Natural killer cell (primary cell): ENCODE results near the gene ERVK3-1. TPM values are rescaled to one million over a fixed set of nuclear protein-coding genes. Genes with fewer than 3 reads are reported as not detected.

ENCODE experiments used
- ATAC-seq, 3 donors: fragments of 150-1000 bp in 2 of 3; fragments of 200-7000 bp in 1 of 3; cut with Tn5 transposase; 1 replicate in 1 of 3; 2 replicates in 2 of 3; pipeline ENCODE4 v1.10.0; 2021; ENCODE audit warnings: mild to moderate bottlenecking in 2 of 3, moderate library complexity in 2 of 3
- DNase-seq, 2 donors: peaks; one replicate each; pipeline versions ENCODE4 v3.0.0 to v3.0.0-alpha.2; 2013 to 2021; ENCODE audit warnings: mixed read lengths in 1 of 2
- H3K27ac ChIP-seq: one replicate; pipeline ENCODE4 v1.5.1; 2013; ENCODE audit warnings: mild to moderate bottlenecking, low read length
- H3K27me3 ChIP-seq: one replicate; pipeline ENCODE4 v1.6.1; 2013; ENCODE audit warnings: low read length; ENCODE audit not compliant: control insufficient read depth, insufficient read depth
- H3K36me3 ChIP-seq: one replicate; pipeline ENCODE4 v1.6.1; 2013; ENCODE audit warnings: low read length; ENCODE audit not compliant: control insufficient read depth, insufficient read depth
- H3K4me1 ChIP-seq: one replicate; pipeline ENCODE4 v1.6.1; 2013; ENCODE audit warnings: low read length; ENCODE audit not compliant: control insufficient read depth, insufficient read depth
- H3K4me3 ChIP-seq: one replicate; pipeline ENCODE4 v1.5.1; 2013; ENCODE audit warnings: low read length
- H3K9me3 ChIP-seq: one replicate; pipeline ENCODE4 v1.6.1; 2013; ENCODE audit warnings: low read length; ENCODE audit not compliant: control insufficient read depth, insufficient read depth
- H3K27ac Mint-ChIP-seq, 2 donors: one replicate each; pipeline ENCODE4 v1.8.0; 2022; ENCODE audit warnings: mild to moderate bottlenecking in 2 of 2, mixed read lengths in 2 of 2, moderate library complexity in 1 of 2
- H3K27me3 Mint-ChIP-seq, 2 donors: one replicate each; pipeline ENCODE4 v1.8.0; 2022; ENCODE audit warnings: low read depth in 2 of 2, mixed read lengths in 2 of 2
- H3K36me3 Mint-ChIP-seq: one replicate; pipeline ENCODE4 v1.8.0; 2022; ENCODE audit warnings: mixed read lengths
- H3K4me1 Mint-ChIP-seq, 2 donors: one replicate each; pipeline ENCODE4 v1.8.0; 2022; ENCODE audit warnings: mixed read lengths in 2 of 2
- H3K4me3 Mint-ChIP-seq: one replicate; pipeline ENCODE4 v1.8.0; 2022; ENCODE audit warnings: mild to moderate bottlenecking, moderate library complexity, mixed read lengths
- H3K9me3 Mint-ChIP-seq, 2 donors: one replicate each; pipeline ENCODE4 v1.8.0; 2022; ENCODE audit warnings: mixed read lengths in 2 of 2
- CTCF ChIP-seq: fragments of 200-600 bp; IDR thresholded peaks from one replicate; pipeline ENCODE4 v1.8.0; 2022; ENCODE audit warnings: antibody characterized with exemption
- WGBS: methylation state at CpG from one replicate; pipeline ENCODE4 v1.1.7; 2013; ENCODE audit warnings: missing lambda C conversion rate; ENCODE audit not compliant: insufficient coverage; 5-methylcytosine and 5-hydroxymethylcytosine counted together
- intact Hi-C: fragments of 100-400 bp; cut with micrococcal nuclease; formaldehyde crosslinking; loops from one replicate; pipeline ENCODE4 v1.14.2; 2022
- total RNA-seq, 4 donors: library from RNA; stranded (reverse); fragments of 120-200 nt in 1 of 4; gene quantifications; one replicate each; pipeline versions ENCODE4 v1.2.3 to v1.2.4, GENCODE V29; 2013 to 2022

ERVK3-1 gene
- total RNA-seq, 3 donors from 2014 or later (not counting 1 experiment from before 2014, with no cell fraction given), result 96.1 to 142 (median 119) TPM

- Mint-ChIP-seq H3K9me3 (no peaks in the 10 kb centered on the region), H3K4me3 (no peak overlapping the region), H3K36me3 (no peaks in the 10 kb centered on the region), H3K27me3 (no peaks in the 10 kb centered on the region), H3K27ac (no peak overlapping the region), H3K4me1 (no peaks in the 10 kb centered on the region)
- 70% methylated on average over 10 of the region's 10 CpGs for WGBS
- ATAC-seq (no peak), DNase-seq (peak in 1 of 2 donors; percentile 25)
- no peak for TF ChIP-seq CTCF
- H3K36me3 ChIP-seq, result no peaks in the 10 kb centered on the region
- H3K27ac ChIP-seq, result no peak overlapping the region
- no peak overlapping the region for H3K4me3 ChIP-seq
- H3K4me1 ChIP-seq, result peaks cover 29% of the 10 kb centered on the region
- H3K9me3 ChIP-seq, result no peaks in the 10 kb centered on the region
- no peaks in the 10 kb centered on the region for H3K27me3 ChIP-seq
- intact Hi-C loops, result loop anchor here (10.0 kb wide), 1 partner anchor 1924 kb away; the partner anchor contains the start of gene ZNF583
These were observed 23.8 kb downstream of the ERVK3-1 start for GRCh38 chr19:58328999-58329398.

DNA sequence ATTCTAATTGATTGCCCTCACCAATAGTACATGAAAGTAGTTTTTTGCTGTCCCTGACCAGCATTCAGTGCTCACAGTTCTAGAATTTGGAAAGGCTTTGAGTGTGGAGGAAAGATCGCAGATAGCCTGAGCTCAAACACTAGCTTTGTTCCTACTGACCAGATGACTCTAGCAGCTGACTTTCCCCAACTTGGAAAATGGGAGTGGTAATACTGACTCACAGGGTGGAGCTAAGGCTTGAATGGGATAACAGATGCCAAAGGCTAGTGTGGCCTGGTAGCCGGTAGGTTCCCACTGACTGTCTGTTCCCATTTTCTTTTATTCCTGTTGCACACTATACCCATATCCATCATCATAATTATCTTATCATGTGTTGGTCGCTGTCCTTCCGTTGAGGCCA, 25.3 kb downstream of the ERVK3-1 start:
- H3K4me3 ChIP-seq, result no peak overlapping the region
- H3K27me3 ChIP-seq, result no peaks in the 10 kb centered on the region
- H3K9me3 ChIP-seq, result no peaks in the 10 kb centered on the region
- Mint-ChIP-seq H3K27me3 (no peaks in the 10 kb centered on the region), H3K4me3 (no peak overlapping the region), H3K4me1 (no peaks in the 10 kb centered on the region), H3K9me3 (no peaks in the 10 kb centered on the region), H3K27ac (no peak overlapping the region), H3K36me3 (no peaks in the 10 kb centered on the region)
- intact Hi-C loops, result no loop called here
- no peak for TF ChIP-seq CTCF
- ATAC-seq (no peak), DNase-seq (no peak)
- H3K36me3 ChIP-seq, result peaks cover 2% of the 10 kb centered on the region
- H3K4me1 ChIP-seq, result peaks cover 25% of the 10 kb centered on the region
- H3K27ac ChIP-seq, result no peak overlapping the region
- WGBS, result 100% methylated on average over 4 of the region's 4 CpGs

DNA sequence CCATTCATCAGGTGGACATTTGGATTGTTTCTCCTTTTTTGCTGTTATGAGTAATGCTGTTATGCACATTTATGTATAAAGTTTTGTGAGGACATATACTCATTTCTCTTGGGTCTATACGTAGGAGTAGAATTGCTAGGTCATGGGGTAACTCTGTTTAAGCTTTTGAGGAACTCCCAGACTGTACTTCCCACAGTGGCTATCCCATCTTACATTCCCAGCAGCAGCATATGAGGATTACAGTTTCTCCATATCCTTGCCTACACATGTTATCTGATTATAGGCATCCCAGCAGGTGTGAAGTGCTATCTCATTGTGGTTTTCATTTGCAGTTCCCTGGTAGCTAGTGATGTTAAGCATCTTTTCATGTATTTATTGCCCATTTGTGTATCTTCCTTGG, 27.5 kb downstream of the ERVK3-1 start:
- Mint-ChIP-seq H3K36me3 (no peaks in the 10 kb centered on the region), H3K27ac (no peak overlapping the region), H3K27me3 (no peaks in the 10 kb centered on the region), H3K4me1 (no peaks in the 10 kb centered on the region), H3K4me3 (no peak overlapping the region), H3K9me3 (no peaks in the 10 kb centered on the region)
- peaks cover 2% of the 10 kb centered on the region for H3K36me3 ChIP-seq
- H3K9me3 ChIP-seq, result no peaks in the 10 kb centered on the region
- H3K4me3 ChIP-seq, result no peak overlapping the region
- no CpG with 5 or more reads among the region's 1 CpG for WGBS
- ATAC-seq (no peak), DNase-seq (no peak)
- no peak for TF ChIP-seq CTCF
- no peak overlapping the region for H3K27ac ChIP-seq
- H3K4me1 ChIP-seq, result peaks cover 6% of the 10 kb centered on the region
- no peaks in the 10 kb centered on the region for H3K27me3 ChIP-seq
- intact Hi-C loops, result no loop called here

DNA sequence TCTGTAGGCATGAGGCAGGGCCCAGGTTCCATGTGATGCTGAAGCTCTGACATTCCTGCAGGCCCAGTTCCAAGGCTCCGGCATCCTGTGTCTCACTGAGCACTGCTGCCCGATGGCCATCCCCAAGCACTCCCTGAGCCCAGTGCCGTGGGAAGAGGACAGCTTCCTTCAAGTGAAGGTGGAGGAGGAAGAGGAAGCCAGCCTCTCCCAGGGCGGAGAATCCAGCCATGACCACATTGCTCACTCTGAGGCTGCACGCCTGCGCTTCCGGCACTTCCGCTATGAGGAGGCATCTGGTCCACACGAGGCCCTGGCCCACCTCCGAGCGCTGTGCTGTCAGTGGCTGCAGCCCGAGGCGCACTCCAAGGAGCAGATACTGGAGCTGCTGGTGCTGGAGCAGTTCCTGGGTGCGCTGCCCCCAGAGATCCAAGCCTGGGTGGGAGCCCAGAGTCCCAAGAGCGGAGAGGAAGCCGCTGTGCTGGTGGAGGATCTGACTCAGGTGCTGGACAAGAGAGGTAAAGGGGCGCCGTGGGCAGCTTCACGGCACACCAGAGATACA, 29.6 kb downstream of the ERVK3-1 start:
- no peak overlapping the region for H3K27ac Mint-ChIP-seq
- H3K36me3 Mint-ChIP-seq, result peaks cover 2% of the 10 kb centered on the region
- H3K27ac ChIP-seq, result no peak overlapping the region
- intact Hi-C loops, result no loop called here
- H3K4me3 ChIP-seq, result no peak overlapping the region
- H3K4me1 Mint-ChIP-seq, result no peaks in the 10 kb centered on the region
- no peaks in the 10 kb centered on the region for H3K9me3 Mint-ChIP-seq
- no peaks in the 10 kb centered on the region for H3K27me3 ChIP-seq
- no peak overlapping the region for H3K4me3 Mint-ChIP-seq
- TF ChIP-seq CTCF, result no peak
- H3K9me3 ChIP-seq, result no peaks in the 10 kb centered on the region
- 95% methylated on average over 19 of the region's 19 CpGs for WGBS
- no peaks in the 10 kb centered on the region for H3K27me3 Mint-ChIP-seq
- peaks cover 17% of the 10 kb centered on the region for H3K36me3 ChIP-seq
- H3K4me1 ChIP-seq, result no peaks in the 10 kb centered on the region
- DNase-seq (no peak), ATAC-seq (no peak)
